Neuron (in vitro differentiated cells): ENCODE measurements around the gene MYO18A.
"Not testable (repeated sequence)": the region's sequence is repeated elsewhere in the genome, so short reads cannot be mapped to it uniquely, and the experiment has no call there.

Source experiments
- H2AFZ ChIP-seq: one replicate; pipeline ENCODE4 v1.6.1; 2013; ENCODE audit warnings: low read depth, mild to moderate bottlenecking, inconsistent platforms, low read length, moderate library complexity
- H3K27me3 ChIP-seq: one replicate; pipeline ENCODE4 v1.6.1; 2013; ENCODE audit warnings: low read length; ENCODE audit not compliant: insufficient read depth
- H3K36me3 ChIP-seq: one replicate; pipeline ENCODE4 v1.6.1; 2013; ENCODE audit warnings: low read length; ENCODE audit not compliant: insufficient read depth
- H3K4me1 ChIP-seq: one replicate; pipeline ENCODE4 v1.6.1; 2013; ENCODE audit warnings: low read length; ENCODE audit not compliant: insufficient read depth
- H3K4me3 ChIP-seq: 2 replicates; pipeline ENCODE4 v1.5.1; 2013; ENCODE audit warnings: mild to moderate bottlenecking, low read length, moderate library complexity
- H3K9me3 ChIP-seq: one replicate; pipeline ENCODE4 v1.6.1; 2013; ENCODE audit warnings: low read length

Gene MYO18A

GRCh38 chr17:29168759-29169126 is 11.5 kb downstream of the MYO18A start:
- H3K9me3 ChIP-seq, H3K4me1 ChIP-seq, H3K27me3 ChIP-seq, H3K4me3 ChIP-seq, H2AFZ ChIP-seq: not testable (repeated sequence)
- peaks cover 24% of the 10 kb centered on the region for H3K36me3 ChIP-seq

- Histone ChIP-seq H3K4me3 (no peak overlapping the region), H3K9me3 (no peaks in the 10 kb centered on the region), H3K4me1 (no peaks in the 10 kb centered on the region), H2AFZ (no peak overlapping the region), H3K27me3 (no peaks in the 10 kb centered on the region), H3K36me3 (peaks cover 24% of the 10 kb centered on the region)
Measured at GRCh38 chr17:29168079-29168758, 12.0 kb downstream of the MYO18A start.

GRCh38 chr17:29167393-29168078 is 12.7 kb downstream of the MYO18A start:
- no peaks in the 10 kb centered on the region for H3K4me1 ChIP-seq
- H3K4me3 ChIP-seq = no peak overlapping the region
- peaks cover 27% of the 10 kb centered on the region for H3K36me3 ChIP-seq
- H3K27me3 ChIP-seq = no peaks in the 10 kb centered on the region
- no peaks in the 10 kb centered on the region for H3K9me3 ChIP-seq
- no peak overlapping the region for H2AFZ ChIP-seq

- Histone ChIP-seq H3K27me3 (no peaks in the 10 kb centered on the region), H3K4me3 (no peak overlapping the region), H3K9me3 (no peaks in the 10 kb centered on the region), H3K4me1 (no peaks in the 10 kb centered on the region), H3K36me3 (peaks cover 27% of the 10 kb centered on the region), H2AFZ (no peak overlapping the region)
Measured at GRCh38 chr17:29166507-29166887, 13.7 kb downstream of the MYO18A start.

- Histone ChIP-seq H3K36me3 (peaks cover 27% of the 10 kb centered on the region), H3K4me1 (no peaks in the 10 kb centered on the region), H3K27me3 (no peaks in the 10 kb centered on the region), H3K9me3 (no peaks in the 10 kb centered on the region), H3K4me3 (no peak overlapping the region), H2AFZ (no peak overlapping the region)
Measured at GRCh38 chr17:29165800-29166506, 14.2 kb downstream of the MYO18A start.

- peaks cover 27% of the 10 kb centered on the region for H3K36me3 ChIP-seq
- no peaks in the 10 kb centered on the region for H3K9me3 ChIP-seq
- H2AFZ ChIP-seq = no peak overlapping the region
- no peak overlapping the region for H3K4me3 ChIP-seq
- H3K4me1 ChIP-seq = no peaks in the 10 kb centered on the region
- H3K27me3 ChIP-seq = no peaks in the 10 kb centered on the region
Measured at GRCh38 chr17:29165261-29165660, 14.9 kb downstream of the MYO18A start.

GRCh38 chr17:29163563-29163962 is 16.6 kb downstream of the MYO18A start:
- peaks cover 27% of the 10 kb centered on the region for H3K36me3 ChIP-seq
- no peaks in the 10 kb centered on the region for H3K4me1 ChIP-seq
- no peak overlapping the region for H3K4me3 ChIP-seq
- no peaks in the 10 kb centered on the region for H3K9me3 ChIP-seq
- no peaks in the 10 kb centered on the region for H3K27me3 ChIP-seq
- no peak overlapping the region for H2AFZ ChIP-seq

- Histone ChIP-seq H2AFZ (no peak overlapping the region), H3K4me3 (no peak overlapping the region), H3K4me1 (no peaks in the 10 kb centered on the region), H3K27me3 (no peaks in the 10 kb centered on the region), H3K36me3 (peaks cover 27% of the 10 kb centered on the region), H3K9me3 (no peaks in the 10 kb centered on the region)
Measured at GRCh38 chr17:29162909-29163341, 17.3 kb downstream of the MYO18A start.

- Histone ChIP-seq H3K9me3 (no peaks in the 10 kb centered on the region), H3K4me3 (no peak overlapping the region), H3K4me1 (no peaks in the 10 kb centered on the region)
Measured at GRCh38 chr17:29162082-29162908, 17.9 kb downstream of the MYO18A start.

GRCh38 chr17:29160253-29160652 is 19.9 kb downstream of the MYO18A start:
- H3K9me3 ChIP-seq = no peaks in the 10 kb centered on the region
- no peak overlapping the region for H2AFZ ChIP-seq
- no peaks in the 10 kb centered on the region for H3K27me3 ChIP-seq
- no peaks in the 10 kb centered on the region for H3K4me1 ChIP-seq
- peaks cover 13% of the 10 kb centered on the region for H3K36me3 ChIP-seq
- H3K4me3 ChIP-seq = no peak overlapping the region

More at GRCh38 chr17:29162082-29162908, 17.9 kb downstream of the MYO18A start:
- Histone ChIP-seq H3K27me3 (no peaks in the 10 kb centered on the region), H2AFZ (no peak overlapping the region), H3K36me3 (peaks cover 27% of the 10 kb centered on the region)

GRCh38 chr17:29159306-29159860 is 20.8 kb downstream of the MYO18A start:
- no peaks in the 10 kb centered on the region for H3K4me1 ChIP-seq
- H2AFZ ChIP-seq = no peak overlapping the region
- no peaks in the 10 kb centered on the region for H3K9me3 ChIP-seq
- H3K27me3 ChIP-seq = no peaks in the 10 kb centered on the region
- H3K4me3 ChIP-seq = no peak overlapping the region
- peaks cover 6% of the 10 kb centered on the region for H3K36me3 ChIP-seq

- Histone ChIP-seq H3K4me3 (no peak overlapping the region), H3K4me1 (no peaks in the 10 kb centered on the region), H2AFZ (no peak overlapping the region), H3K9me3 (no peaks in the 10 kb centered on the region), H3K27me3 (no peaks in the 10 kb centered on the region), H3K36me3 (peaks cover 3% of the 10 kb centered on the region)
Measured at GRCh38 chr17:29158488-29159275, 21.5 kb downstream of the MYO18A start.
